Anterior cingulate cortex (tissue), 58 donors: ENCODE data around the gene HLF.
A peak's percentile ranks its signal among the peaks of the same experiment; 100 is the strongest.
"Not testable (repeated sequence)": the region's sequence is repeated elsewhere in the genome, so short reads cannot be mapped to it uniquely, and the experiment has no call there.

ENCODE experiments used
- DNase-seq, 58 donors: peaks; one replicate each; lab custom pipeline; 2025; lab: John Stamatoyannopoulos, UW

Gene HLF

DNA sequence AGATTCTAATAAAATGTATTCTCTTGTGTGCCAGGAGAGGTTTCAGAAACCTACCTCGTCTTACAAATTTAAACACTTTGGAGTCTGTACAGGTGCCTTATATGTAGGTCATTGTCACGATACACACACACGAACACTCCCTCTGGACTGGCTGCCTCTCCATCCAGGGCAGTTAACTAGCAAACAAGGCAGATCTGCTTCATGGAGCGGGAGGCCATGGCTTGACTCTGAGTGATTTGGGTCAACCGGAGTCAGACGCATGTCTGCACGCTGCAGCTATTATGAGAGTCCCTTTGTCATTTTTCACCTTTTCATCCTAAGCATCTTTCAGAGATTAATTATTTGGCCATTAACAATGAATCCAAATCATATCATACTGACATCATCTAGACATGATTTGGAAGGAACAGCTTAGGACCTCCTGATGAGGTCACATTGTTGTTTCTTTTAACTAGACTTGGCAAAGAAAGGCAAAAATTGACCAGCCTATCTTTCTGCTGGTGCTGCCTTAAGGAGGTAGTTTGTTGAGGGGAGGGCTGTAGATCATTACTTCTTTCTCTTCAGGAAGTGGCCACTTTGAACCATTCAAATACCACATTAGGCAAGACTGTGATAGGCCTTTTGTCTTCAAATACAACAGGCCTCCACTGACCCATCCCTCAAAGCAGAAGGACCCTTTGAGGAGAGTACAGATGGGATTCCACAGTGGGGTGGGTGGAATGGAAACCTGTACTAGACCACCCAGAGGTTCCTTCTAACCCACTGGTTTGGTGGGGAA, 58.9 kb downstream of the HLF start:
- no peak for DNase-seq

DNA sequence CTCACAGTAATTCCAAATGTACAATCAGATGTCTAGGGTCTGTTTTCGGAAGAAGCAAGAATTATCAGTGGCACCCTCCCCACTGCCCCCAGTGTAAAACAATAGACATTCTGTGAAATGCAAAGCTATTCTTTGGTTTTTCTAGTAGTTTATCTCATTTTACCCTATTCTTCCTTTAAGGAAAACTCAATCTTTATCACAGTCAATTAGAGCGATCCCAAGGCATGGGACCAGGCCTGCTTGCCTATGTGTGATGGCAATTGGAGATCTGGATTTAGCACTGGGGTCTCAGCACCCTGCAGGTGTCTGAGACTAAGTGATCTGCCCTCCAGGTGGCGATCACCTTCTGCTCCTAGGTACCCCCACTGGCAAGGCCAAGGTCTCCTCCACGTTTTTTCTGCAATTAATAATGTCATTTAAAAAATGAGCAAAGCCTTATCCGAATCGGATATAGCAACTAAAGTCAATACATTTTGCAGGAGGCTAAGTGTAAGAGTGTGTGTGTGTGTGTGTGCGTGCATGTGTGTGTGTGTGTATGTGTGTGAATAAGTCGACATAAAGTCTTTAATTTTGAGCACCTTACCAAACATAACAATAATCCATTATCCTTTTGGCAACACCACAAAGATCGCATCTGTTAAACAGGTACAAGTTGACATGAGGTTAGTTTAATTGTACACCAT, 59.7 kb downstream of the HLF start:
- DNase-seq, result no peak

DNA sequence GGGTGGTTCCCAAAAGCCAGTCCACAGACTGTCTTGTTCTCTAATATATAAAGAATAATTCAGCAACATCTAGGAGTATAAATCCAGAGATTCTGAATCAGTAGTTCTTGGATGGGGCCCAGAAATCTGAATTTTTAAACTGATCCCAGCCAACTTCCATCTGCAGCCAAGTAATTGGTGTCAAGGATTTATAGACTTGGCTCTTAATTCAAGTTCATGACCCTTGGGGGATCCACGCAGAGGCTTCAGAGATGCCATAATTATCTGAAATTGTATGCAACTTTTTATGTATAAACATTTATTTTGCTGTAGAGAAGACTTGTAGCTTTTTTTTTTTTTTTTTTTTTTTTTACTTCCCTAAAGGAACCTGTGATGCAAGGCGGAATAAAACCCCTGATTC, 60.6 kb downstream of the HLF start:
- DNase-seq, result no peak

DNA sequence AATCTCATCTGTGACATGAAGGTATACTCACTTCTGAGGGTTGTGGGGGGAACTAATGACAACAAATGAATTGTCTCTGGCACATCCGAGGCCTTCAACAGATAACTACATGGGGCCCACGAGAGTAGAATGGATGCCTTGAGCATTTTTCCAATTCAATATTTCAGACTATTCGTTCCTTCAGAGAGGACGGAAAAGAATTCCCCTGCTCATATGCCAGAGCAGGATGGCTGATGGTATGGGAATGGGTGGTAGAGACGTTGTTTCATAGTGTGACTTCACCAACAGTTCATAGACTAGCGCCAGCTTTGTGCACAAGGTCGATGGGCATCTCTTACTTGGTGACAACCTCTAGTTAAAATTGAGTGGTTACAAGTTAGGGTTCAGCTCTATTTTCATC, 61.3 kb downstream of the HLF start:
- no peak for DNase-seq

DNA sequence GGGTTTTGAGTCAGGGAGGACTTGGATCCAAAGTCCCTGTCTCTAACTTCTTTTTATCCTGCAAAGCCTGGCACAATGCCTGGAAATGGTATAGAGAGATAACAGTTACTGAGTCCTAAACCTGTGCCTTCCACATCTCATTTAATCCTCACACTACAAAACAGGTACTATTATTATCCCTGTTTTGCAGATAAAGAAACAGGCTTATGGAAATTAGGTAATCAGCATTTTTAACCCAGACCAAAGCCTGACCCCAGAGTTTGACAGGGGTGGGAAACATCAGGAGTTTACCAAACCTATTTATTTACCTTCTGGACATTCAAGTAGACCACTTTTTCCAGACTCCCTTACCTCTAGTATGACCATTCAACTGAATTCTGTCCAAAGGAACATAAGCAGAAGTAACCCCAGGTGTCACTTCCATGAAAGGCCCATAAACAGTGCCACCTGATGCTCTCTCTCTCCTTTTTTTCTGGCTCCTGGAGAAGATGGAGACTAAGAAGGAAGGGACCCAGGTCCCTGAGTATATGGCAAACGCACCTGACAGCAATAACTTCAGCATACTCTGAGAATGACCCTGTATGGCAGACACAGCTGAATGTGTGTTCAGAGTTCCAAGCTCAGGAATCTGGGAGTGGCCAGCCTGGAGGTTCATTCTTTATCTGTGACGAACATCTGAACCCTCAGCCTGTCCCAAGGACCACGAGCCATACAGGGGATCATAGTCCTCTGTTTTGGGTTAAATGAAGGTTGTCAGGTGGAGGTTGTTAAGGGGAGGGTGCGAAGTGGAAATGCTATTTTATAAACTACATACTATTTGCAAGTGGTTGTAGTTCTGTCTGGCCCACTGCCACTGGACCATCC, 62.7 kb downstream of the HLF start:
- no peak for DNase-seq

DNA sequence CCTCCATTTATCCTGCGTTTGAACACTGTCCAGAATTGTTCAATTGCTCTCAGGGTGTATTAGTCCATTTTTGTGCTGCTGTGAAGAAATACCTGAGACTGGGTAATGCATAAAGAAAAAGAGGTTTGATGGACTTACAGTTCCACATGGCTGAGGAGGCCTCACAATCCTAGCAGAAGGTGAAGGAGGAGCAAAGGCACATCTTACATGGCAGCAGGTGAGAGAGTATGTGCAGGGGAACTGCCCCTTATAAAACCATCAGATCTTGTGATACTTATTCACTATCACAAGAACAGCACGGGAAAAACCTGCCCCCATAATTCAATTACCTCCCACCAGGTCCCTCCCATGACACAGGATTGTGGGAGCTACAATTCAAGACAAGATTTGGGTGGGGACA, 63.8 kb downstream of the HLF start:
- not testable (repeated sequence) for DNase-seq

DNA sequence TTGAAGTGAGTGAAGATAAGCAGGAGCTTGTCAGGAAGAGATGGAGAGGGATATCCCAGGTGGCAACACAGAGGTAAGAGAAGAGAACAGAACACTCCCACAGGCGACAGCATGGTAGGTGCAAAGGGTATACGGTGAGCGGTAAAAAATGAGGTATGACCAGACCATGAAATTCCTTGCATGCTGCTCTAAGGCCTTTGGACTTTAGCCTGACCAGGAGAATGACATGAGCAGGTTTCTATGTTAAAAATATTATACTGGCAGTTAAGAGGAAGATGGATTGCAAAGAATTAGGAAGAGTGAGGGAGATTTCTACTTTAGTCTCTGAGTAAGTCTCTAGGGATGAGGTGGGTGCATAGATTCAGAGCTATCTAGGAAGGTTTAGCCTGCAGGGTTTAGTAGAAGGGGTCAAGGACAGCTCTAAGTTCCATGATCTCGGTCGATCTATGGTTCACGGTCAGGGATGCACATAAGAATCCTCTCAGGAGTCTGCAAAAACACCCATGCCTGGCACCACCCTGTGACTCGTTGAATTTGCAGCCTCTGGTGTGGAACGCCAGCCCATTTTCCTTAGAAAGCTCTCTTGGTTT, 65.7 kb downstream of the HLF start:
- no peak for DNase-seq

DNA sequence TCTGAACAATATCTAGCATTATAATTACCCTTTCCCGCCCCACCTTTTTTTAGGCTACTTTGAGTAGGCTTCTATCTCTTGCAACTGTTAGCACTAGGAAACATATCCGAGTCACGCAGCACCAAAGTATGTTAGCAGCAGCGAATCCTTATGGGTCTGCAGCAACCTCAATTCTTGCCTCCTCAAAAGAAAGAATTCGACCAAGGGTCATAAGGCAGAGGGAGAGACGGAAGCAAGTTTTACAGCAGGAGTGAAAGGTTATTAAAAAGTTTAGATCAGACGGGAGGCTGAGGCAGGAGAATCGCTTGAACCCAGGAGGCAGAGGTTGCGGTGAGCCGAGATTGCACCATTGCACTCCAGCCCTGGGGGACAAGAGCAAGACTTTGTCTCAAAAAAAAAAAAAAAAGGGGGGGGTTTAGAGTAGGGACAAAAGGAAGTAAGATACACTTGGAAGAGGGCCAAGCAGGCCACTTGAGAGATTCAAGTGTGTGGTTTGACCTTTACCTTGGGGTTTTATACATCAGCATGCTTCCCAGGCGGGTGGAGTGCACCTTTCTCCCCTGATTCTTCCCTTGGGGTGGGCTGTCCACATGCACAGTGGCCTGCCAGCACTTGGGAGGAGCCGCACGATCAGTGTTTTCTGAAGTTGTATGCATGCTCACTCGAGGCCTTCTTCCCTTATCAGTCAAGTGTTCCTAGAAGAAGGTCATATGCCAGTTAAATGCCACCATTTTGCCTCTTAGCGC, 67.7 kb downstream of the HLF start:
- no peak for DNase-seq

DNA sequence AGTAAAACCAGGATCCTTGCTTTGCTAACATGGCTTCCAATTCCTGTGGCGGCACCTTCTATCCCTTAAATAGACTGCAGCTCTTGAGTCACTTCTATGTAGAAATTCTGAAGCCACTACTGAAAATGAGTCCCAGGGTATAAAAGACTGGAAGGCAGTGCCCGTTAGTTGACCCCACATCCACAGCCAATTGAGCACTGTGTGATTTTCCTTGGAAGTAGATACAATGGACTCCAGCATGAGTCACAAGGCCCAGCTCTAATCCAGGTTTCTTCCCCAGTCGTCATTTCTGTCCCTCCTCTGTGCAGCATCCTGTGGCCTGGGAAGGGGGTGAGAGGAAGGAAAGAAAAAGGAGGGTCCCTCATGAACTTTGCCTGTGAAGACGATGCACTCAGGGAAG, 69.5 kb downstream of the HLF start:
- DNase-seq, result peak in 2 of 58 donors; percentile 1 to 3

DNA sequence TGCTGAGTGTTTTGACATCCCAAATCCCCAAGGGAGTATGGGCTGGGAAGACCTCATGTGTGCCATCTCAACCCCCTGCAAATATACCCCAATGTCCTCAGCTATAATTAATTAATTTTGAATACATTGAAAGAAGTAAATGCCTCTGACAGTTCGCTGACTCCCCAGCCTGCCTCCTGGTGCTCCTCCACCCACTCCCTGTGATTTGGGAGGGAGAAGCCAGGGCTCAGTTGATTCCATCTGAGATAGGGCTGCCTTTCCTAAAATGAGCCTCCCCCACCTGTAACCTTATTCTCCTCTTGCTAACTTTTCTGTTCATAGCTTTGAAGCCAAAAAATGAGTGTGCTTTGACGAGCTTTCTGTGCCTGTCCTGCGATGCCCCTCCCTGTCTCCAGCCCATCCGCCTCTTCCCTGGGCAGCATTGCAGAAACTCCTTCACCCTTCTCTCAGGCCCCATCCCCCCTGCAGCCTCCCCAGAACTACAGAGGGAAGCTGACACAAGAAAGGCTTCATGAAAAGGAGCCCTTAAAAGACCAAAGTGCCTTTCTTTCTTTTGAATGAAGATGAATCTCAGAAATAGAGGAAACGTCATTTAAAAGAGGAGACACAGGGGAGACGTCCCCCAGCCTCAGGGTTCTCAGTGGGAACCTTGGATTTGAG, 70.3 kb downstream of the HLF start:
- DNase-seq, result no peak

DNA sequence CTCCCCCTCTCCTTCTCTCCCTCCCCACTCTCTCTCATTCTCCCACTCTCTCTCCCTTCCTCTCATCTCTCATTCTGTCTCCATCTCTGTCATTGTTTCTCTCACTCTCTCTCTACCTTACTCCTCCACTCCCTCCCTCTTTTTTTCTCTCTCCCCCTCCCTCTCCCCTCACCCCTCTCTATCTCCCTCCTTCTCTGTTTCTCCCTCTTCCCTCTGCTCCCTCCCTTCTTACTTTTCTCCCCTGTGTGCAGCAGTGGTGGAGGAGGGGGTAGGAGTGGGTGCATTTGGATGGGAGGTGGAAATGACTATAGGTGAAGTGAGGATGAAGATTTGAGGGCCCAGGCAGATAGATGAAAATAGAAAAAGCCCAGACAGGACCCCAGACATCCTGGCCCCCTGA, 70.9 kb downstream of the HLF start:
- DNase-seq, result no peak

DNA sequence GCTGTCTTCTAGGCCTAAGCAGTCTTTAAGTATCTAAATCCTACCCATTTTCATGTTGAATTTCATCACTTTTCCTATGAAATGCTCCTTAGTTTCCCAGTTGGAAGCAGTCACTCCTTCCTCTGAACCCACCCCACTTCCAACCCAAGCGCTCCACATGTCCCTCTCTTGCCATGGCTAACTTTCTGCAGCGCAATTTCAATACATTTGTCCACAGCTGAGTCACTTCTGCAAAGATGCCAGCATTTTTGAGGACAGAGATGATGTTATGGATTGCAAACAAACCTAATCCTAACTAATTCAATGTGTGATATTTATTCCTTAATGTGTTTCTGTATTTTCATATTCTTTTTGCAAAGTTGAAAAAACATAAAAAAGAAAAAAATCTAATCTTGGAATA, 71.7 kb downstream of the HLF start:
- DNase-seq, result no peak

DNA sequence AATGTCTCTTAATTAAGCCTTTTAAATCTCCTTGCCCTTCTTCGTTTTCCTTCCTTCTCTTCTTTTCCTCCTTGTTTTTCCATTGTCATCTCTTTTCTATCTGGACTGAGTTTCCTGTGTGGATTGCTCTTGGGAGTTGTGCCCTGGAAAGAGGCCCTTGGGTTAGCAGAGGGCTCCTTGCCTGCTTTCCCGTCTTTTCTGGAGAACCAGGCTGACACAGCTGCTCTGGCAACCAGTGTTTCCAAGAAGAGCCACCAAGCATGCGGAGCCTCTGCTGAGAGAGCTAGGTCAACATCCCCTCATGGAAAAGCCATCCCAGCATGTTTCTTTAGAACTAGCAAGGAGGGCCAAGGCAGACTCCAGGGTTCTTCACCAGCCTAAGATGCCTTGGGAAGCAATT, 75.4 kb downstream of the HLF start:
- peak in 1 of 58 donors; percentile 10 for DNase-seq

DNA sequence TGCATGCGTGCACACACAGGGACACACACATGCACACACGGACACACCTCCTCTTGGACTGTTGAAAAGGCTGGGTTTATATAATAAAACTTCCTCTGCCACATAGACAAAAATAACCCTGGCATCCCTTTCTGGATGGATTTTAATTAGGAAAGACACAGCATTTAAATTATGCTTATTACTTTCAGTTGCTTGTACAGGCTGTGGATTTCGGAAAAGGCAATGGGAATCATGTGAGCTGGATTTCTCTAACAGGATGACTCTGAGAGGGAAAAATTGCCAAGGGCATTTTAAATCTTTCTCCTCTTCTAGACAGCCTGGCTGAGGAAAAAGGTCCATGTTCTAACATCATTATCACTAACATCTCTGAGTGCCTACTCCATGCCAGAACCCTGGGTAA, 75.9 kb downstream of the HLF start:
- DNase-seq, result peak in 3 of 58 donors; percentile 10 to 47 (median 17)

DNA sequence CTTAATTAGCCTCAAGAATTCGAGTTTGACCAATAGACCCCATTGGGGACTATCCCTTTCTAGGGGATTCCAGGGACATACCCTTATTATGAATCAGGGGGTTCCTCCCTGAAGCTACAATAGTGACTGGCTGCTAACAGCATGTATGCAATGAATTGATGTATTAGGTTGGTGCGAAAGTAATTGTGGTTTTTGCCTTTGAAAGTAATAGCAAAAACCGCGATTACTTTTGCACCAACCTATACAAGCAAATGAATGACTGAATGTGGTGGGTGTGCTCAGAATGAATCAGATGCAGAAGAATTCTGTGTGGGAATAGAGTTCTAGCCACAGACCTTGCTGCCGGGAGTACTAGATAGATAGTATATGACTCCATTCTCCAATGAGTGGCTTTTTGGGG, 76.7 kb downstream of the HLF start:
- DNase-seq, result no peak

DNA sequence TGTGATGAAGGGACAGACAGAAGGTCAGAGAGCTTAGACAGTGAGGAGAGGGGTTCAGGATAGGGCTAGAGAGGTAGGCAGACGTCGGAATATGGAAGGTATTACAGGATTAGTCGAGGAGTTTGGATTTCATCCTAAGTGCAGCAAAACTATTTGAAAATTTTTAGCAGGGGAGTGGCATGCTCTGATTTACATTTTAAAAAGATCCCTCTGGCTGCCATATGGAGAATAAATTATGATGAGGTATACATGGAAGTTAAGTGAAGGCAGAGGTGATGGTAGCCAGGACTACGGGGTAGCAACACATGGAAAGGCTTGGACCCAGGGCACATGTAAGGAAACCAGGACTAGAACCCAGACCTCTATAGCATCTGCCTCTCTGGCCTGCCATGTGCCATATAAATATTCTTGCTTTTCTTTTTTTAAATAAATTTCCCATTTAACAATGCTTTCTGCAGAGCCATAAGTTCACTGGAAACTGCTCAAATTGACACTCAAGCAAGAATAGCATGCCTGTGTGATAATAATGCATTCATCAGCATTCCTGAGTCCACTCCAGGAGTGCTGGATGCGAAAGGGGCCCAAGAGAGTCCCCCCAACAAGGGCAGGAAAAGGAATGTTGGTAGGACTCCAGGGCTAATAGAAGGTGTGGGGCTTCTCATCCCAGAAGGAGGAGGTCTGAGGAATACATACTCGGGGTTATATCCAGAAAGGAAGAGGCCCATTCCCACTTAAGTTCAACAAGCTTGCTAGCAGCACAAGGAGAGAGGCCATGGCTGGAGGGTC, 78.2 kb downstream of the HLF start:
- no peak for DNase-seq

DNA sequence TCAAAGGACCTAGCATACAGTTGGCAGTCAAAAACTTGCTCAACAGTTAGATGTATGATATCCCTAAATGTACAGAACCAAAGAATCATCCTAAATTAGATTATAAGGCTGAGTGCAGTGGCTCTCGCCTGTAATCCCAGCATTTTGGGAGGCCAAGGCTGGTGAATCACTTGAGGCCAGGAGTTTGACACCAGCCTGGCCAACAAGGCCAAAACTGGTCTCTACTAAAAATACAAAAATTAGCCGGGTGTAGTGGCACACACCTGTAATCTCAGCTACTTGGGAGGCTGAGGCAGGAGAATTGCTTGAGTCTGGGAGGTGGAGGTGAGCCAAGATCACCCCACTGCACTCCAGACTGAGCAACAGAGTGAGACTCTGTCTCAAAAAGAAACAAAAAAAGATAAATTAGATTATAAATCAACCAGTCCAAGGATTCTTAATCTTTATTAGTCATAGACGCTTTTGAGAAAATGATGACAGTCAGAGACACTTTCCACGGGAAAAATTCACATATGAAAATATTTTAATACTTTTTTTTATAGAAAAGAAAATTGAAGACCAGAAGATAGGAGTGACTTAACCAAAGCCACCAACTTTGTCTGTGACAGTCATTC, 79.2 kb downstream of the HLF start:
- no peak for DNase-seq

DNA sequence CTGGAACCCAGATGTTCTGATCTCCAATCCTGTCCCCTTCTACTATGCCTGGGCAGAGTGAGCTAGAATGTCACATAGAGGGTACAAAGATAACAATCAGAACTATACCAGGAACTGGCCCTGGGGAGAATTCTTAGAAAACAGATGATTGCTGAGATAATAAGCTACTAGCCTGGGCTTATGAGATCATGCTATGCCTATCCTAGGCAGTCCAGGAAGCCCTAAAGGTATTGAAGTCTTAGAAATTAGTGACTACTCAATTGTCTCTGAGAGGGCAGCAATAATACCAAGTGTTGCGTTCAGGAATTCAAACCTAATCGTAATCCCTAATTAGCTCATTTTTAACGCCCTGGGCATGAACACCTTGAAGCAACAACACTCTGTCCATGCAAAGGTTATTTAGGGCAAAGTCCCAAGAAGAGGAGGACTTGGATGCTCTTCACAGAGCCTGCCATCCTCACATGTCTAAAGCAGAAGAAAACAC, 79.8 kb downstream of the HLF start:
- no peak for DNase-seq
